Measurements from ENCODE around the gene RBM10.

DNA sequence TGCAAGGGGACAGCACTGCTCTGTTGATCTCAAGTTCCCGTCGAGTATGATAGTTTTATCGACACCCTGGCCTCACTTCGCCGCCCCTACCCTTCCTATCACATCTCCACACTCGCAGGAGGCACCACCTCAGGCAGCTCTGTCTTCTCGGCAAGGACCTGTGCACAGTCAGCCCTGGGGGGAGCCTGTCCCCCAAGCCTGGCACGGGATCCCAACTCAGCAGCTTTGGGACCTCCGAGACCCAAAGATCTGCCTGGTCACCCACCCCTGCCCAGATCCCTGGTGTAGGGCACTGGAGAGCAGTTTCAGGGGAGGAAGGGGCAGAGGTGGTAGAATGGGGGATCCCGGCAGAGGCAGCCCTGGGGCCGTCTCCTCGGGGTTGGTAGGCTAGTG is 30.6 kb downstream of the RBM10 start:
- TF ChIP-seq, protein P1, sequence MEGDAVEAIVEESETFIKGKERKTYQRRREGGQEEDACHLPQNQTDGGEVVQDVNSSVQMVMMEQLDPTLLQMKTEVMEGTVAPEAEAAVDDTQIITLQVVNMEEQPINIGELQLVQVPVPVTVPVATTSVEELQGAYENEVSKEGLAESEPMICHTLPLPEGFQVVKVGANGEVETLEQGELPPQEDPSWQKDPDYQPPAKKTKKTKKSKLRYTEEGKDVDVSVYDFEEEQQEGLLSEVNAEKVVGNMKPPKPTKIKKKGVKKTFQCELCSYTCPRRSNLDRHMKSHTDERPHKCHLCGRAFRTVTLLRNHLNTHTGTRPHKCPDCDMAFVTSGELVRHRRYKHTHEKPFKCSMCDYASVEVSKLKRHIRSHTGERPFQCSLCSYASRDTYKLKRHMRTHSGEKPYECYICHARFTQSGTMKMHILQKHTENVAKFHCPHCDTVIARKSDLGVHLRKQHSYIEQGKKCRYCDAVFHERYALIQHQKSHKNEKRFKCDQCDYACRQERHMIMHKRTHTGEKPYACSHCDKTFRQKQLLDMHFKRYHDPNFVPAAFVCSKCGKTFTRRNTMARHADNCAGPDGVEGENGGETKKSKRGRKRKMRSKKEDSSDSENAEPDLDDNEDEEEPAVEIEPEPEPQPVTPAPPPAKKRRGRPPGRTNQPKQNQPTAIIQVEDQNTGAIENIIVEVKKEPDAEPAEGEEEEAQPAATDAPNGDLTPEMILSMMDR (IDR thresholded peaks at IDR 0.05; ENCODE audit: insufficient read depth, low read depth, low read length) = no peak
- no peak for TF ChIP-seq EZH2 (IDR thresholded peaks at IDR 0.05; ENCODE audit: insufficient read depth, low read length)

All from astrocyte (in vitro differentiated cells and primary cell).